ENCODE data around the gene MACROD2.

MACROD2 gene

DNA sequence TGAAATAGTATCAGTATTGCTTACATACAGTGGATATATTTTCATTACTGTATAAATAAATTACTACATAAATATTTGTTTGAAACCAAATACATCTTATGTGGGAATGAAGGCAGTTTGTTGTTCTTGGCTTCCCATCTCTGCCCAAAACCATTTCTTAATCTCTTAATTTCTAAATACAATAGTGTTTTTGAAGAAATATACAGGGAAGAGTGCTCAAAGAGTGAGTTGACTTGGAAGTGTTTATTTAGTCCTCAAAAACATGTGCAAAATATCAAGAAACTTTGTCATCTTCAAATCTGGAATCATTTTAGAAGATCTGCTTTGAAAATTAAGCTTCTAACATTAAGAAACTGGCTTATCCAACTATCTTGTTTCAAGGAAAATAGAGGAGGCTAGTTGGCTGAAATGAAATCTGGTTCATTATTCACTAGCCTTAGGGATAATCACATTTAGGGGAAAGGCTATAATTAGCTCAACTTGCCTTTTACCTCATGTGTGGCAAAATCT, 601.9 kb downstream of the MACROD2 start:
- TF ChIP-seq, protein P1, sequence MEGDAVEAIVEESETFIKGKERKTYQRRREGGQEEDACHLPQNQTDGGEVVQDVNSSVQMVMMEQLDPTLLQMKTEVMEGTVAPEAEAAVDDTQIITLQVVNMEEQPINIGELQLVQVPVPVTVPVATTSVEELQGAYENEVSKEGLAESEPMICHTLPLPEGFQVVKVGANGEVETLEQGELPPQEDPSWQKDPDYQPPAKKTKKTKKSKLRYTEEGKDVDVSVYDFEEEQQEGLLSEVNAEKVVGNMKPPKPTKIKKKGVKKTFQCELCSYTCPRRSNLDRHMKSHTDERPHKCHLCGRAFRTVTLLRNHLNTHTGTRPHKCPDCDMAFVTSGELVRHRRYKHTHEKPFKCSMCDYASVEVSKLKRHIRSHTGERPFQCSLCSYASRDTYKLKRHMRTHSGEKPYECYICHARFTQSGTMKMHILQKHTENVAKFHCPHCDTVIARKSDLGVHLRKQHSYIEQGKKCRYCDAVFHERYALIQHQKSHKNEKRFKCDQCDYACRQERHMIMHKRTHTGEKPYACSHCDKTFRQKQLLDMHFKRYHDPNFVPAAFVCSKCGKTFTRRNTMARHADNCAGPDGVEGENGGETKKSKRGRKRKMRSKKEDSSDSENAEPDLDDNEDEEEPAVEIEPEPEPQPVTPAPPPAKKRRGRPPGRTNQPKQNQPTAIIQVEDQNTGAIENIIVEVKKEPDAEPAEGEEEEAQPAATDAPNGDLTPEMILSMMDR (IDR thresholded peaks at IDR 0.05; ENCODE audit: insufficient read depth, missing control alignments), result no peak
- no peak for FAIRE-seq
- no peak for DNase-seq (ENCODE audit: insufficient read length, low spot score)

DNA sequence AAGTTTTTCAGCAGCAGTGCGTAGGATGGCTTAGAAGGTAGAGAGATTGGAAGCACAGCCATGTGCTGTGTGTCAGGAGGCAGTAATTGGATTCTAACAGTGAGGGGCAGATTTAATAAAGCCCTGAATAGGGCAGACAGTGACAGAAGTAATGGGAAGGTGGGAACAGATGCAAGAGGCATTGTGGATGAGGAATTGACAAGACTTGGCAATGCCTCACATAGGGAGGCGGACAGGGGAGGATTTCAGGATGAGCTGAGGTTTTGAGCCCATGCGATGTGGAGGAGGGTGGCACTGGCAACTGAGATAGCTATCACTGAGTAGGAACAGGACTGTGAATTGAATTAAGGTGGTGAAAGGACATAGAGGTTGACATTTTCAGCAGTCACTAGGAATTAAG, 604.3 kb downstream of the MACROD2 start:
- no peak for FAIRE-seq
- TF ChIP-seq, protein P1 (IDR thresholded peaks at IDR 0.05; ENCODE audit: insufficient read depth, missing control alignments), result no peak
- DNase-seq (ENCODE audit: insufficient read length, low spot score), result no peak

DNA sequence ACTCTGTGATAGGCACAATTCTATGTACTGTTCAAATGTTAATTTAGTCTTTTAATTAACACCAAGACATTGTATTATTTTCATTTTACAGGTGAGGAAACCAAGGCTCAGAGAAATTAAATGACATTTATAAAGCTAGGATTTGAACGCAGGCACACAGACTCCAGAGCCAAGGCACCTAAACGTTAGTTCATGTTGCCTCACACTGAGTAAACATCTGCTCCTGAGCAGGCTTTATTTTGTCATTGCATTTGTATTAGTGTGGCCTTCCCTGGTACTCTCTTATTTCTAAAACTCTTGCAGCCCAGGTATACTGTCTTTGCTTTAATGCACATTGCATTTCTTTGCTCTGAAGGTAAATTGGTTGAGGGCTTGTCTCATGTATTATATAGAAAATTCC, 605.2 kb downstream of the MACROD2 start:
- TF ChIP-seq, protein P1 (IDR thresholded peaks at IDR 0.05; ENCODE audit: insufficient read depth, missing control alignments), result no peak
- DNase-seq (ENCODE audit: insufficient read length, low spot score) (no peak), FAIRE-seq (no peak)

DNA sequence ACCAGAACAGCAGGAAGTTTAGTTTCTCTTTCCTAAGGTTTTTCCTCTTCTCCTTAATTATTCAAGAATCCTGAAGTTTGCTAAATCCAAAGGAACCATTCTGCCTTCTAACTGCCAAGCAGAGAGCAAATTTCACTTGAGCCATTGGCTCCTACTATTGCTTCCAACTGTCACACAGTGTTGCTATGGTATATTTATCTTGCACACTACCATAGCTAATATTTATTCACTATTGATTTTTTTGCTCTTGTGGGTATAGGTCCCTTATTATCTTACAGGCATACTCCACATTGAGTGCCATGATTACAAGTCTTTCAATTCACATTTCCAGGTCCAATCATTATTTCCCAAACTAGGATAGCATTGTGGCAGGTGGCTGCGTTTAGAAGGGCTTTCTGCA, 608.8 kb downstream of the MACROD2 start:
- DNase-seq (ENCODE audit: insufficient read length, low spot score), result no peak
- TF ChIP-seq, protein P1 (IDR thresholded peaks at IDR 0.05; ENCODE audit: insufficient read depth, missing control alignments), result no peak
- no peak for FAIRE-seq

DNA sequence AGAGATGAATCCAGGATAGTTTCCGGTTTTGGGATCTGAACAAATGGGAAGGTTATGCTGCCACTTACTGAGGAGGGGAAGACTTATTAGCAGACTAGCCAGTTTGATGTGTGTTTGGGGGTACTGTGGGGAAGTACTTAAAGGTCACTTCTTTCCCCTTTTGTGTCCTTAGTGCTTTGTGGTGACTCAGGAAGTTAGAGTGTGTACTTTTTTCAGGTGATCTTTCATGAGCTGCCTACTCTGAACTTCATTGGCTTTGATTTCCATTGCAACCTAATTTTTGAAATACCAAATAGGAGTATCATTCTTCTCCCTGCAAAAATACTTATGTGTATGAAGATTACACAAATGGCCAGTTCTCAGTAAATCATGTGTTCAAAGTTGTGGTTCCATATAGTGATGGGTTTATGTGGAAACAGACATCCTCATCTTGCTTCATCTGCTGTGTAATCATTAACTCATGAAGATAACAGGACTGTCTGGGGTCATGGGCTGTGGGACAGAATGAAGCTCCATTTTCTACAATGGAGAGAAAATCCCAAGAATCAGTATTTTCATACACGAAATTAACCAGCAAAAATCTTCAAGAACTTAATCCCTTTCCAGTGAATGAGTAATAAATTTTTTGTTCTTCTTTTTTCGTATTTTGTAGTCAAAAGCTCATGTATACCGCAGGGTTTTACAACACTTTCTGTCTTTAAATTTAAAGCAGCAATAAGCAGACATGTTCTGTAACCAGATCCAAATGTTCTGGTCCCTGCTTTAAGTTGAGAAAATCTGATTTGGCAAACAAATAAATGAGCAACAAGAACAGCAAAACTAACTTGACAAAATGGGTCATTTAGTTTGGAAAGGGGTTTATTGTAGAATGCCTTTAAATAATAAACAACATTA, 614.3 kb downstream of the MACROD2 start:
- TF ChIP-seq, protein P1 (IDR thresholded peaks at IDR 0.05; ENCODE audit: insufficient read depth, missing control alignments), result no peak
- FAIRE-seq (no peak), DNase-seq (ENCODE audit: insufficient read length, low spot score) (no peak)

DNA sequence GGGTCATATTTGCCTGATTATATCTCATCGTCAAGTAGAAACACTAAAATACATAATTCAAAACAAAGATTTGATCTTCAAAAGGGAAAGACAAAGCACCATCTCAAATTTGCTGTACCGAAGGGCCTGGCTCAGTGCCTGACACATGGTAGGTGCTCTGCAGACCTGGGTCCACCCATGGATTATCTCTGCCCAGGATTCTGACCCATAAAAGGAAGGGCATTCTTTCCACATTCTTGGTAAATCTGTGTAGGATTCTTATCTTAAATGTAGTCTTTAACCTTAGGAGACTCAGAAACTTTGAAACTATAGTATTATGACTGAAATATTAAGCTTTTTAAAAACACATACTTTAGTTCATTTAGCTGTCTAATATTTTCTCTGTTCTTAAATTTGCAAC, 616.2 kb downstream of the MACROD2 start:
- DNase-seq (ENCODE audit: insufficient read length, low spot score) (no peak), FAIRE-seq (no peak)
- TF ChIP-seq, protein P1 (IDR thresholded peaks at IDR 0.05; ENCODE audit: insufficient read depth, missing control alignments), result no peak

DNA sequence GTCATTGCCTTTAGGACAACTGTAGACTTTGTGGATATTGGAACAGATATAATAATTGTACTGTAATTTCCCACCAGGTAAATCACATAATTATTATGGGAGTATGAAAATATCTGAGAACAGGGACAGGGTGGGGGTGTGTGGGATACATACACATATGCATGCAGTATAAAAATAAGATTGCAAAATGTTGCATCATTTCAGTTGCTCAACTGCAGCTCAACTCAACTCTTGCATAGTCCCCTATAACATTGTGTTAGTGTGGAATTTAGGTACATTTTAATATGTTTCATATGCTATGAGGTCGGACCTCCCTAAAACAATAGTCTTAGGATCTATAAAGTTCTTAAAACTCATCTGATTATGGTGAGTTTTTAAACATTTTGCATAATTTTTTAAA, 617.1 kb downstream of the MACROD2 start:
- FAIRE-seq (no peak), DNase-seq (ENCODE audit: insufficient read length, low spot score) (no peak)

More for the DNA sequence above, 617.1 kb downstream of the MACROD2 start:
- TF ChIP-seq, protein P1 (IDR thresholded peaks at IDR 0.05; ENCODE audit: insufficient read depth, missing control alignments), result no peak

Measured in D721Med (cell line).